K562 (cell line): ENCODE measurements around the gene DPY19L1. TPM values are rescaled to one million over a fixed set of nuclear protein-coding genes. Genes with fewer than 3 reads are reported as not detected.

Experiments
- ATAC-seq: fragments of 200-7000 bp; cut with Tn5 transposase; 3 replicates; pipeline ENCODE4 v1.9.1; 2020; ENCODE audit warnings: moderate library complexity
- BruUV-seq: library from RNA; stranded (reverse); fragments of 400-500 nt; replicated peaks from 2 replicates; lab custom pipeline; 2021; lab: Mats Ljungman, UMichigan
- CTCF ChIA-PET: fragments of 300-600 bp; formaldehyde crosslinking; extraction: SDS; loops from one replicate; lab custom pipeline; 2021; ENCODE audit warnings: low intra/inter-chr PET ratio; lab: Yijun Ruan, JAX
- POLR2A ChIA-PET: fragments of 300-600, 350-650 bp; sonication (Branson Sonifier 250); formaldehyde crosslinking; extraction: SDS; loops from one replicate; lab custom pipeline; 2021; ENCODE audit warnings: antibody characterized with exemption, inconsistent platforms; lab: Yijun Ruan, JAX
- DNase-seq, 4 experiments: peaks; one replicate each; pipeline versions ENCODE4 v3.0.0 to v3.0.0-alpha.2; 2011 to 2018; ENCODE audit warnings: low spot score in 3 of 4, mixed read lengths in 3 of 4; ENCODE audit errors: extremely low read depth in 1 of 4
- FAIRE-seq: peaks from 2 replicates; lab custom pipeline; 2011; peaks lifted over from hg19 to GRCh38; lab: Jason Lieb, UNC
- H2AFZ ChIP-seq: 2 replicates; pipeline ENCODE4 v1.6.0; 2011; ENCODE audit warnings: low read depth, low read length, control low read depth, inconsistent platforms
- H3K27ac ChIP-seq: fragments of 200-600 bp; 3 replicates; pipeline ENCODE4 v1.8.0; 2011; ENCODE audit warnings: low read depth, mild to moderate bottlenecking, control low read depth, inconsistent platforms, low read length, moderate library complexity, mixed read lengths; ENCODE audit errors: extremely low read depth
- H3K27me3 ChIP-seq, 2 experiments: fragments of 300-600 bp in 1 of 2; 2 replicates in 1 of 2; 3 replicates in 1 of 2; pipeline versions ENCODE4 v1.6.0 to v1.8.0; 2011; ENCODE audit warnings: inconsistent platforms in 2 of 2, low read length in 2 of 2, mild to moderate bottlenecking in 1 of 2, mixed read lengths in 1 of 2, moderate library complexity in 1 of 2; ENCODE audit not compliant: control insufficient read depth in 2 of 2, insufficient read depth in 2 of 2
- H3K36me3 ChIP-seq: fragments of 300-600 bp; 3 replicates; pipeline ENCODE4 v1.8.0; 2011; ENCODE audit warnings: mild to moderate bottlenecking, low read length, inconsistent platforms; ENCODE audit not compliant: control insufficient read depth, insufficient read depth
- H3K4me1 ChIP-seq, 2 experiments: fragments of 200-600 bp in 1 of 2; replicated peaks in 1 of 2; 2 replicates in 1 of 2; 3 replicates in 1 of 2; pipeline versions ENCODE4 v1.5.1 to v1.8.0; 2011; ENCODE audit warnings: inconsistent platforms in 2 of 2, low read length in 2 of 2, mild to moderate bottlenecking in 1 of 2, mixed read lengths in 1 of 2, moderate library complexity in 1 of 2; ENCODE audit not compliant: control insufficient read depth in 2 of 2, insufficient read depth in 2 of 2
- H3K4me2 ChIP-seq: 2 replicates; pipeline ENCODE4 v1.6.1; 2011; ENCODE audit warnings: low read length, control low read depth, inconsistent platforms, mixed read lengths; ENCODE audit not compliant: insufficient read depth
- H3K4me3 ChIP-seq: fragments of 200-600 bp; sonication (generic), shearing (Covaris generic); 2 replicates; pipeline ENCODE4 v1.5.1; 2016; ENCODE audit warnings: control low read depth, inconsistent platforms
- H3K79me2 ChIP-seq: fragments of 200-600 bp; 3 replicates; pipeline ENCODE4 v1.8.0; 2011; ENCODE audit warnings: low read length, inconsistent platforms; ENCODE audit not compliant: control insufficient read depth, insufficient read depth
- H3K9ac ChIP-seq, 2 experiments: 2 replicates each; pipeline versions ENCODE4 v1.6.0 to v1.6.1; 2011; ENCODE audit warnings: low read depth in 2 of 2, low read length in 2 of 2, control low read depth in 1 of 2, inconsistent platforms in 1 of 2, mild to moderate bottlenecking in 1 of 2, mixed read lengths in 1 of 2; ENCODE audit not compliant: insufficient read depth in 1 of 2
- H3K9me1 ChIP-seq: one replicate; pipeline ENCODE4 v1.6.0; 2011; ENCODE audit warnings: inconsistent platforms, mild to moderate bottlenecking, low read length, moderate library complexity; ENCODE audit not compliant: control insufficient read depth, insufficient read depth
- H3K9me3 ChIP-seq: replicated peaks from 2 replicates; pipeline ENCODE4 v1.5.1; 2011; ENCODE audit warnings: low read depth, low read length, inconsistent platforms; ENCODE audit not compliant: control insufficient read depth, insufficient read depth
- H4K20me1 ChIP-seq: replicated peaks from 2 replicates; pipeline ENCODE4 v1.6.1; 2011; ENCODE audit warnings: low read length, inconsistent platforms, mixed read lengths; ENCODE audit not compliant: control insufficient read depth, insufficient read depth
- BRD4 ChIP-seq: fragments of 200-600 bp; sonication (generic); IDR thresholded peaks from 2 replicates; pipeline ENCODE4 v1.6.1; 2017; ENCODE audit warnings: inconsistent platforms
- IFI16 ChIP-seq: fragments of 250-450 bp; sonication (Bioruptor Pico); IDR thresholded peaks from 2 replicates; pipeline ENCODE4 v2.1.2; 2022; ENCODE audit warnings: mild to moderate bottlenecking, inconsistent platforms
- MCM5 ChIP-seq: fragments of 450-650 bp; IDR thresholded peaks from 2 replicates; pipeline ENCODE4 v1.6.1; 2016; ENCODE audit warnings: low read depth
- NCOA1 ChIP-seq: fragments of 450-650 bp; IDR thresholded peaks from 2 replicates; pipeline ENCODE4 v1.6.1; 2016; ENCODE audit warnings: low read depth
- NR1H2 ChIP-seq: sonication (generic); formaldehyde crosslinking; IDR thresholded peaks from 2 replicates; pipeline ENCODE4 v1.4.0; 2020; ENCODE audit warnings: mild to moderate bottlenecking, missing genetic modification reagents
- RUNX1 ChIP-seq: sonication (generic); IDR thresholded peaks from 2 replicates; pipeline ENCODE4 v1.6.1; 2016; ENCODE audit warnings: antibody characterized with exemption, low read depth
- ZFX ChIP-seq: sonication (generic); formaldehyde crosslinking; IDR thresholded peaks from 2 replicates; pipeline ENCODE4 v1.8.0; 2022; ENCODE audit warnings: mild to moderate bottlenecking, missing genetic modification reagents, moderate library complexity
- ZNF197 ChIP-seq: fragments of 200-800 bp; sonication (Bioruptor generic); IDR thresholded peaks from 2 replicates; pipeline ENCODE4 v1.6.1; 2016; ENCODE audit warnings: low read depth, missing genetic modification characterization, missing compliant biosample characterization
- ZNF764 ChIP-seq: fragments of 250-450 bp; sonication (Bioruptor Pico); IDR thresholded peaks from 2 replicates; pipeline ENCODE4 v1.4.0; 2020; ENCODE audit warnings: low read depth, mild to moderate bottlenecking, moderate library complexity
- ZZZ3 ChIP-seq: fragments of 450-650 bp; IDR thresholded peaks from 2 replicates; pipeline ENCODE4 v1.6.1; 2016; ENCODE audit warnings: antibody characterized with exemption, mild to moderate bottlenecking, moderate library complexity
- in situ Hi-C: fragments of 300-500 bp; cut with MboI; formaldehyde crosslinking; loops from 4 replicates; pipeline ENCODE4 v1.15.0; 2018; ENCODE audit warnings: inconsistent platforms, mixed read lengths
- intact Hi-C: fragments of 100-400 bp; cut with micrococcal nuclease; formaldehyde crosslinking; loops from 2 replicates; pipeline ENCODE4 v1.14.2; 2022
- polyA plus RNA-seq, 8 experiments: library from polyadenylated mRNA; depleted of rRNA in 4 of 8; stranded (reverse) in 5 of 8; unstranded in 3 of 8; fragments of >200 nt; fragmentation: Nextera tagmentation in 2 of 8; fragmentation: Illumina TruSeq in 1 of 8; extraction: Ambion mirVana in 2 of 8; extraction: Trizol in 1 of 8; gene quantifications; 2 replicates each; pipeline versions ENCODE4 v1.2.1 to v1.2.3, GENCODE V29; 2011 to 2014; ENCODE audit warnings: inconsistent platforms in 1 of 8, missing spikeins in 1 of 8
- total RNA-seq, 7 experiments: library from RNA; depleted of rRNA in 6 of 7; stranded (reverse); fragments of >200 nt in 6 of 7; fragmentation: Illumina TruSeq in 2 of 7; extraction: Trizol in 2 of 7; gene quantifications; 2 replicates each; pipeline versions ENCODE4 v1.2.1 to v1.2.3, GENCODE V29; 2011 to 2021; ENCODE audit warnings: low replicate concordance in 1 of 7
- TF ChIP-seq, protein P1 (sequence below): fragments of 250-450 bp; sonication (Bioruptor Pico); IDR thresholded peaks from 2 replicates; pipeline ENCODE4 v1.5.0; 2022; ENCODE audit warnings: mild to moderate bottlenecking

The DPY19L1 gene
- total and polyA plus RNA-seq, 9 of the 15 experiments (the other 6 are each of a cell fraction or from before 2014, with no cell fraction given), result 4.0 to 34.3 (median 22.1) TPM

DNA sequence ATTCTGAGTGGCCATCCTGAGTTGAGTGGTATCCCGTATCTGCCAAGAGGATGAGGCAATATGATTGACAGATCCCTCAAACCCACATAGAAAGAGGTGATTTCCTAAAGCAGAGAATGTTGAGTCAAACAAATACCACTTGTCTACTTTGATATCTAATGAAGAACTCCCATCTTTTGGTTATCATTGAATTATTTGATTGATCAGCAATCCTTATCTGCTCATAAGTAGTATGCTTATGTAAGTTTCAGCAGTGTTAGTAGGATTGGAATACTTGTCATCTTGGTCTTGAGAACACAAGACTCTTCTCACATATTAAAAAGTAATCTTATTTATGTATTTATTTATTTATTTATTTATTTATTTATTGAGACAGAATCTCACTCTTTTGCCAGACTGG is 147.3 kb downstream of the DPY19L1 start (continued):
- TF ChIP-seq ZFX (CRISPR knock-in tag), result no peak
- TF ChIP-seq, protein P1, sequence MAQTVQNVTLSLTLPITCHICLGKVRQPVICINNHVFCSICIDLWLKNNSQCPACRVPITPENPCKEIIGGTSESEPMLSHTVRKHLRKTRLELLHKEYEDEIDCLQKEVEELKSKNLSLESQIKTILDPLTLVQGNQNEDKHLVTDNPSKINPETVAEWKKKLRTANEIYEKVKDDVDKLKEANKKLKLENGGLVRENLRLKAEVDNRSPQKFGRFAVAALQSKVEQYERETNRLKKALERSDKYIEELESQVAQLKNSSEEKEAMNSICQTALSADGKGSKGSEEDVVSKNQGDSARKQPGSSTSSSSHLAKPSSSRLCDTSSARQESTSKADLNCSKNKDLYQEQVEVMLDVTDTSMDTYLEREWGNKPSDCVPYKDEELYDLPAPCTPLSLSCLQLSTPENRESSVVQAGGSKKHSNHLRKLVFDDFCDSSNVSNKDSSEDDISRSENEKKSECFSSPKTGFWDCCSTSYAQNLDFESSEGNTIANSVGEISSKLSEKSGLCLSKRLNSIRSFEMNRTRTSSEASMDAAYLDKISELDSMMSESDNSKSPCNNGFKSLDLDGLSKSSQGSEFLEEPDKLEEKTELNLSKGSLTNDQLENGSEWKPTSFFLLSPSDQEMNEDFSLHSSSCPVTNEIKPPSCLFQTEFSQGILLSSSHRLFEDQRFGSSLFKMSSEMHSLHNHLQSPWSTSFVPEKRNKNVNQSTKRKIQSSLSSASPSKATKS (CRISPR knock-in tag), result no peak

DNA sequence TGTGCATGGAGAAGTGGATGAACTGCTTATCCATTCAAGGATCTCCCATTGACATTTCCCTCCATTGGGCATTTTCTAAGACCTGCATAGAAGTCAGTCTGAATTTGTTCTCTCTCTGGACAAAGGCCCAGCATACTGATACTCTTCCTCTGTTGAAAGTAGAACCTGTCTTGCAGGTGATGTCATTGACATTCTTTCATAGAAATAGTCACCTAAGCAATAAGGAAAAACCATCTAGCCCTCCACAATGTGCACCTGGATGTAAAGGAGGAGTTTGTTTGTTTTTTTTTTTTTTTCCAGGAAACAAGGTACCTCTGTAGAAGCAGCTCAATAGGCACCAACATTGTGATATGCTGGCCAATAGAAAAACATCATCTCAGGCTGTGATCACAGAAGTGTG is 150.4 kb downstream of the DPY19L1 start:
- CTCF ChIA-PET, result interaction anchor here (0.6 kb wide), 1 partner anchor 78 kb away, joined by 3 read pairs; no protein-coding TSS in a partner anchor
- TF ChIP-seq NR1H2 (CRISPR knock-in tag) (no peak), ZNF197 (no peak), ZZZ3 (no peak), RUNX1 (no peak), ZNF764 (CRISPR knock-in tag) (no peak), IFI16 (CRISPR knock-in tag) (no peak), NCOA1 (no peak), MCM5 (no peak), BRD4 (no peak)
- no peak overlapping the region for H3K4me2 ChIP-seq
- no peaks in the 10 kb centered on the region for H3K79me2 ChIP-seq
- in situ Hi-C loops, result no loop called here
- H3K9me1 ChIP-seq, result no peaks in the 10 kb centered on the region
- no peak overlapping the region for H3K9ac ChIP-seq
- intact Hi-C loops, result no loop called here
- no peaks in the 10 kb centered on the region for H3K4me1 ChIP-seq
- DNase-seq (no peak), ATAC-seq (no peak), FAIRE-seq (no peak)
- BruUV-seq, result no TSS peak
- no peaks in the 10 kb centered on the region for H3K27me3 ChIP-seq
- H3K27ac ChIP-seq, result no peak overlapping the region
- H4K20me1 ChIP-seq, result no peaks in the 10 kb centered on the region
- POLR2A ChIA-PET, result no interaction called here
- no peaks in the 10 kb centered on the region for H3K36me3 ChIP-seq
- no peak overlapping the region for H2AFZ ChIP-seq
- no peaks in the 10 kb centered on the region for H3K9me3 ChIP-seq
- no peak overlapping the region for H3K4me3 ChIP-seq
